CD14-positive monocyte (primary cell): ENCODE data around the gene IFRD1. TPM values are rescaled to one million over a fixed set of nuclear protein-coding genes. Genes with fewer than 3 reads are reported as not detected.
A peak's percentile ranks its signal among the peaks of the same experiment; 100 is the strongest.

Experiments used
- DNase-seq, 3 donors: peaks; one replicate each; pipeline ENCODE4 v3.0.0-alpha.2; 2011 to 2022
- H2AFZ ChIP-seq: 2 replicates; pipeline ENCODE4 v1.6.0; 2012; ENCODE audit warnings: mild to moderate bottlenecking, low read depth, low read length, inconsistent platforms; ENCODE audit not compliant: insufficient read depth, poor library complexity, severe bottlenecking
- H3K27ac ChIP-seq, 2 donors: 1 replicate in 1 of 2; 2 replicates in 1 of 2; pipeline ENCODE4 v1.5.1; 2012 to 2013; ENCODE audit warnings: low read length in 2 of 2, control low read depth in 1 of 2, inconsistent platforms in 1 of 2, low read depth in 1 of 2, mild to moderate bottlenecking in 1 of 2
- H3K27me3 ChIP-seq, 2 donors: one replicate each; pipeline versions ENCODE4 v1.6.0 to v1.6.1; 2011 to 2013; ENCODE audit warnings: low read length in 2 of 2; ENCODE audit not compliant: control insufficient read depth in 2 of 2, insufficient read depth in 2 of 2
- H3K36me3 ChIP-seq, 2 donors: replicated peaks in 1 of 2; 1 replicate in 1 of 2; 2 replicates in 1 of 2; pipeline versions ENCODE4 v1.5.1 to v1.6.1; 2012 to 2013; ENCODE audit warnings: low read length in 2 of 2, control low read depth in 1 of 2, inconsistent platforms in 1 of 2, mild to moderate bottlenecking in 1 of 2; ENCODE audit not compliant: insufficient read depth in 2 of 2, control insufficient read depth in 1 of 2
- H3K4me1 ChIP-seq, 2 donors: 1 replicate in 1 of 2; 2 replicates in 1 of 2; pipeline versions ENCODE4 v1.5.1 to v1.6.1; 2012 to 2013; ENCODE audit warnings: low read length in 2 of 2, control low read depth in 1 of 2, inconsistent platforms in 1 of 2, mild to moderate bottlenecking in 1 of 2, moderate library complexity in 1 of 2; ENCODE audit not compliant: insufficient read depth in 2 of 2, control insufficient read depth in 1 of 2
- H3K4me2 ChIP-seq: replicated peaks from 2 replicates; pipeline ENCODE3; 2012; ENCODE audit warnings: low read length, moderate library complexity, mild to moderate bottlenecking; ENCODE audit not compliant: poor library complexity, severe bottlenecking; ENCODE audit errors: extremely low read depth
- H3K4me3 ChIP-seq, 3 experiments: fragments of 200-600 bp in 1 of 3; sonication (generic) in 1 of 3; replicated peaks in 1 of 3; 1 replicate in 2 of 3; 2 replicates in 1 of 3; pipeline ENCODE4 v1.5.1; 2011 to 2013; ENCODE audit warnings: low read length in 3 of 3, mild to moderate bottlenecking in 3 of 3, control low read depth in 2 of 3, low read depth in 2 of 3, inconsistent platforms in 1 of 3, moderate library complexity in 1 of 3
- H3K79me2 ChIP-seq: 2 replicates; pipeline ENCODE4 v1.6.0; 2012; ENCODE audit warnings: mild to moderate bottlenecking, control low read depth, inconsistent platforms, low read length, moderate library complexity; ENCODE audit not compliant: insufficient read depth
- H3K9ac ChIP-seq: 2 replicates; pipeline ENCODE4 v1.6.0; 2017; ENCODE audit warnings: low read length, mild to moderate bottlenecking; ENCODE audit not compliant: insufficient read depth, poor library complexity, severe bottlenecking
- H3K9me3 ChIP-seq, 2 donors: replicated peaks in 1 of 2; 1 replicate in 1 of 2; 2 replicates in 1 of 2; pipeline versions ENCODE4 v1.5.1 to v1.6.1; 2012 to 2013; ENCODE audit warnings: low read length in 2 of 2, control low read depth in 1 of 2; ENCODE audit not compliant: control insufficient read depth in 1 of 2, insufficient read depth in 1 of 2
- H4K20me1 ChIP-seq: 2 replicates; pipeline ENCODE4 v1.6.0; 2012; ENCODE audit warnings: mild to moderate bottlenecking, low read length, control low read depth, moderate library complexity; ENCODE audit not compliant: insufficient read depth
- H3K27ac Mint-ChIP-seq, 7 donors: one replicate each; pipeline ENCODE4 v1.8.0; 2020; ENCODE audit warnings: mild to moderate bottlenecking in 7 of 7, mixed read lengths in 7 of 7, moderate library complexity in 6 of 7, inconsistent platforms in 2 of 7
- H3K27me3 Mint-ChIP-seq, 3 donors: one replicate each; pipeline ENCODE4 v1.8.0; 2021 to 2022; ENCODE audit warnings: low read depth in 3 of 3, mild to moderate bottlenecking in 3 of 3, mixed read lengths in 3 of 3, moderate library complexity in 3 of 3, inconsistent platforms in 1 of 3
- H3K36me3 Mint-ChIP-seq, 2 donors: one replicate each; pipeline ENCODE4 v1.8.0; 2020; ENCODE audit warnings: mixed read lengths in 2 of 2, inconsistent platforms in 1 of 2, mild to moderate bottlenecking in 1 of 2
- H3K4me1 Mint-ChIP-seq: one replicate; pipeline ENCODE4 v1.8.0; 2020; ENCODE audit warnings: mild to moderate bottlenecking, mixed read lengths
- H3K4me3 Mint-ChIP-seq, 2 donors: one replicate each; pipeline ENCODE4 v1.8.0; 2020; ENCODE audit warnings: mild to moderate bottlenecking in 2 of 2, mixed read lengths in 2 of 2, moderate library complexity in 1 of 2
- H3K9me3 Mint-ChIP-seq, 7 donors: one replicate each; pipeline ENCODE4 v1.8.0; 2020 to 2022; ENCODE audit warnings: mixed read lengths in 7 of 7, mild to moderate bottlenecking in 6 of 7, moderate library complexity in 6 of 7, inconsistent platforms in 2 of 7
- WGBS: methylation state at CpG from one replicate; pipeline ENCODE4 v1.1.5; 2013; ENCODE audit warnings: missing lambda C conversion rate; ENCODE audit not compliant: insufficient coverage; 5-methylcytosine and 5-hydroxymethylcytosine counted together
- intact Hi-C, 2 donors: fragments of 100-400 bp; cut with micrococcal nuclease; formaldehyde crosslinking; loops; one replicate each; pipeline versions ENCODE4 v1.15.0 to v1.15.1; 2023
- polyA plus RNA-seq, 3 donors: library from polyadenylated mRNA; depleted of rRNA in 1 of 3; unstranded in 2 of 3; stranded (reverse) in 1 of 3; fragments of 300-500 nt in 2 of 3; fragments of >200 nt in 1 of 3; fragmentation: Illumina TruSeq in 2 of 3; gene quantifications; 1 replicate in 2 of 3; 2 replicates in 1 of 3; pipeline ENCODE4 v1.2.3, GENCODE V29; 2012 to 2021
- TF ChIP-seq, protein P1 (sequence below): fragments of 200-600 bp; IDR thresholded peaks from one replicate; pipeline ENCODE4 v1.8.0; 2022; ENCODE audit warnings: antibody characterized with exemption, mild to moderate bottlenecking

The IFRD1 gene
- polyA plus RNA-seq, 3 donors, result 13.6 to 81.6 (median 18.7) TPM

DNA sequence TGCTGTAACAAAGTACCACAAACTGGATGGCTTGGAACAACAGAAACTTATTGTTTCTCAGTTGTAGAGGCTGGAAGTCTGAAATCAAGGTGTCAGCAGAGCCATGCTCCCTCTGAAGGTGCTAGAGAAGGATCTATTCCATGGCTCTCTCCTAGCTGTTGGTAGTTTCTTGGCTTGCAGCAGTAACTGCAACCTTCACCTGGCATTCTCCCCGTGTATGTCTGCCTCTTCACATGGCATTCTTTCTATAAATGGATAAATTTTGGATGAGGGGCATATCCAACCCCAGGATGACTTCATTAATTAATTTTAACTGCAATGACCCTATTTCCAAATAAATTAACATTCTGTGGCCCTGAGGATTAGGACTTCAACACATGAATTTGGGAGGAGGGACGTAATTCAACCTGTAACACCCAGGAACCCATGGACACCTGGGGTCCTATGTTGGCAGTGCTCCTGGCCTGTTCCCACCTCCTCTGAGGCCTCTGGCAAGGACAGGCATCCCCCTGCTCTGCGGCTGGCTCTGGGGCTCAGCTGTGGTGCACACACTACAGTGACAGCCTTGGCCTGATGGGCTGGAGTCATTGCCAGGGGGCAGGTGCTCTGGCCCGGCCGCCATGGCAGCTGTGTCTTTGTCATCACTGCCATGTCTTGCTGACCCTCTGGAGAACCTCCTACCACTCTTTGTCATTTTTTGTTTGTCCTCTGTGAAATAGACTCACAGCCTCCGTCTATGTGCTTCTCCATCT is 61.4 kb downstream of the IFRD1 start:
- Mint-ChIP-seq H3K4me1 (peaks cover 14% of the 10 kb centered on the region), H3K36me3 (no peaks in the 10 kb centered on the region)
- DNase-seq, result no peak

DNA sequence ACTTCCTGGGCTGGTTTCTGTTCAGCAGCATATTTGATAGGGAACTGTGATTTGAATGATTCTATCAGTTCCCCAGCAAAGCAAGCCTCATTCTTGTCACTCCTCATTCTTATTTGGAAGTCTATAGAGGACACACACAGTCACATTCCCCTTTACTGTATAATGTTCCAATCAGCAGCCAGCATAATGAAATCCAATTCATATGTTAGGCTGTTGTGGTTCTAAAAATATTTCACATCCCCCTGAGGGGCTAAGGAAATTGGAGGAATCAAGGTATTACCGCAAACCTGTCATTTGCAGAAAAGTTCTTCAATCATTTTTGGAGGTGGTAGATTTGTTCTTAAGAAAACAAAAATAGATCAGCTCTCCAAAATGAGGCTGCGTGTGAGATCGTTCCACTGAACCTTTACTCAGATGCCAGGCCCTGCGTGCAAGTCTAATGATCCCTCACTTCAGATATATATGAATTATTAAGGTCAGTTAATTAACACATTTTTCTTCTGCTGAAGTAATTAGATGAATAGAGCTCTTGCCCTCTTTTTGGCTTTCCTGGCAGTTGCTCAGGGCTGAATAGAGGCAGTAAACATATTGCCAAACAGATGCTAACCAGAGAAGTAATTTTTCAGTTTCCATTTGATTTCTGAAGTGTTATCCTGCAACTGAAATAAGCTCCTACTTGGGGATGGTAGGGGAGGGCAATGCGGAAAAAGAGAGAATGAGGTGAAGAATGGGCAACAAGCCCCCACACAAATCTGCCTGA is 62.4 kb downstream of the IFRD1 start:
- no peak overlapping the region for H3K9ac ChIP-seq
- no peaks in the 10 kb centered on the region for H4K20me1 ChIP-seq
- TF ChIP-seq, protein P1, sequence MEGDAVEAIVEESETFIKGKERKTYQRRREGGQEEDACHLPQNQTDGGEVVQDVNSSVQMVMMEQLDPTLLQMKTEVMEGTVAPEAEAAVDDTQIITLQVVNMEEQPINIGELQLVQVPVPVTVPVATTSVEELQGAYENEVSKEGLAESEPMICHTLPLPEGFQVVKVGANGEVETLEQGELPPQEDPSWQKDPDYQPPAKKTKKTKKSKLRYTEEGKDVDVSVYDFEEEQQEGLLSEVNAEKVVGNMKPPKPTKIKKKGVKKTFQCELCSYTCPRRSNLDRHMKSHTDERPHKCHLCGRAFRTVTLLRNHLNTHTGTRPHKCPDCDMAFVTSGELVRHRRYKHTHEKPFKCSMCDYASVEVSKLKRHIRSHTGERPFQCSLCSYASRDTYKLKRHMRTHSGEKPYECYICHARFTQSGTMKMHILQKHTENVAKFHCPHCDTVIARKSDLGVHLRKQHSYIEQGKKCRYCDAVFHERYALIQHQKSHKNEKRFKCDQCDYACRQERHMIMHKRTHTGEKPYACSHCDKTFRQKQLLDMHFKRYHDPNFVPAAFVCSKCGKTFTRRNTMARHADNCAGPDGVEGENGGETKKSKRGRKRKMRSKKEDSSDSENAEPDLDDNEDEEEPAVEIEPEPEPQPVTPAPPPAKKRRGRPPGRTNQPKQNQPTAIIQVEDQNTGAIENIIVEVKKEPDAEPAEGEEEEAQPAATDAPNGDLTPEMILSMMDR, result no peak
- no CpG with 5 or more reads among the region's 5 CpGs for WGBS
- H3K36me3 Mint-ChIP-seq, result no peaks in the 10 kb centered on the region
- no peak overlapping the region for H3K4me3 Mint-ChIP-seq
- H3K4me1 ChIP-seq, result peaks cover 17 to 19% of the 10 kb centered on the region in 2 donors
- no peak overlapping the region for H3K4me2 ChIP-seq
- no peaks in the 10 kb centered on the region for H3K79me2 ChIP-seq
- no peaks in the 10 kb centered on the region for H3K9me3 ChIP-seq
- H3K36me3 ChIP-seq, result no peaks in the 10 kb centered on the region
- no peak overlapping the region for H3K4me3 ChIP-seq
- H3K27me3 Mint-ChIP-seq, result peaks cover 1 to 7% (median 4%) of the 10 kb centered on the region in 3 donors
- H3K27ac ChIP-seq, result no peak overlapping the region
- no peaks in the 10 kb centered on the region for H3K27me3 ChIP-seq
- intact Hi-C loops, result no loop called here
- no peak overlapping the region for H3K27ac Mint-ChIP-seq
- H3K9me3 Mint-ChIP-seq, result peaks cover 0 to 3% (median 0%) of the 10 kb centered on the region in 7 donors
- no peak for DNase-seq
- no peak overlapping the region for H2AFZ ChIP-seq
- H3K4me1 Mint-ChIP-seq, result peaks cover 14% of the 10 kb centered on the region

More for the DNA sequence above, 61.4 kb downstream of the IFRD1 start:
- Histone ChIP-seq H3K9me3 (no peaks in the 10 kb centered on the region), H3K79me2 (no peaks in the 10 kb centered on the region), H3K9ac (no peak overlapping the region), H3K27ac (no peak overlapping the region), H3K4me3 (no peak overlapping the region), H3K4me2 (no peak overlapping the region), H4K20me1 (no peaks in the 10 kb centered on the region), H3K4me1 (peaks cover 17 to 19% of the 10 kb centered on the region in 2 donors), H2AFZ (peak overlapping the region; percentile 53), H3K36me3 (no peaks in the 10 kb centered on the region), H3K27me3 (no peaks in the 10 kb centered on the region)
- Mint-ChIP-seq H3K9me3 (peaks cover 0 to 3% (median under 1%) of the 10 kb centered on the region in 7 donors), H3K27me3 (peaks cover 1 to 6% (median 3%) of the 10 kb centered on the region in 3 donors), H3K27ac (no peak overlapping the region), H3K4me3 (no peak overlapping the region)
- intact Hi-C loops, result no loop called here
- WGBS, result 95% methylated on average over 4 of the region's 6 CpGs
- TF ChIP-seq, protein P1, result no peak
